ENCODE measurements around the gene PNPLA5. TPM values are rescaled to one million over a fixed set of nuclear protein-coding genes. Genes with fewer than 3 reads are reported as not detected.

PNPLA5 gene
- polyA plus RNA-seq, 1 donor from 2014 or later = not detected

GRCh38 chr22:43833286-43834240 is 58.2 kb downstream of the PNPLA5 start:
- Mint-ChIP-seq H3K36me3 (no peaks in the 10 kb centered on the region), H3K4me1 (no peaks in the 10 kb centered on the region), H3K4me3 (no peak overlapping the region), H3K9me3 (no peaks in the 10 kb centered on the region), H3K27me3 (peaks cover 10% of the 10 kb centered on the region), H3K27ac (no peak overlapping the region)

- Mint-ChIP-seq H3K4me3 (no peak overlapping the region), H3K27me3 (peaks cover 10% of the 10 kb centered on the region), H3K4me1 (no peaks in the 10 kb centered on the region), H3K9me3 (no peaks in the 10 kb centered on the region), H3K27ac (no peak overlapping the region), H3K36me3 (no peaks in the 10 kb centered on the region)
These were observed 59.2 kb downstream of the PNPLA5 start for GRCh38 chr22:43832393-43833265.

DNA sequence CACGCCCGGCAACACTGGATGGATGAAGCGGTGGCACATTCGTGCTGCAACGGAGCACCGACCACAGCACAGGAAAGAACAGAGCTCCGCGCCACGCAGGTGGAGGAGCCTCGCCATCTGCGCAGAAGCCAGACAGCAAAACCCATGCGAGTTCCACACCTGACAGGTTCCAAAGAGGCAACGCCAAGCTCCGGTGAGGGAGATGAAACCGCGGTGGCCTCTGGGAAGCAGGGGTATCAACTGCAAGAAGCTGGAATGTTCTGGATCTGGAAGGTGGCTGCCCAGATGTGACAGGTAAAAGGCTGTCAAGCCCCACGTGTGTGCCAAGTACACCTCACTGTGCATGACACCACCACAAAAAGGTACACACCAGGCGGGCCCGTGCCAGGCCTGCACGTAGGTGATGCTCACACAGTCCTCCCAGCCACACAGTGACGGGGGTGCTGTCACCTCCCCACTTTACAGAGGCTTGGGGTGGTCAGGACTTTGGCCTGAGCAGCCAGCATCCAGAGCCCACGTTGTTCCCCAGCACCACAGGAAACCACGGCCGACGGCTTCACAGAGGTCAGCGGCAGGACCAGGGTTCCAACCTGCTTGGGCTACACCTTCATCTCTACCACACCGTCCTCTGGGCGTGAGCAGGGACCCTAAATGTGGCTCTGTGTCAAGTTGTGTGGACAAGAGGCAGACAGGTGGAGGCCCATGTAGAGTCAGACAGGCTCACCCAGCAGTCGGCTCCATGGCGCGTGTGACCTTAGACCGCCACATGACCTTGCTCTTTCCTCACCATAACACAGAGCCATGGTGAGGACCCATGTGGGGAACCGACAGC is 60.0 kb downstream of the PNPLA5 start:
- Mint-ChIP-seq H3K4me3 (no peak overlapping the region), H3K27ac (no peak overlapping the region), H3K4me1 (no peaks in the 10 kb centered on the region), H3K36me3 (no peaks in the 10 kb centered on the region), H3K27me3 (peaks cover 9% of the 10 kb centered on the region), H3K9me3 (no peaks in the 10 kb centered on the region)

DNA sequence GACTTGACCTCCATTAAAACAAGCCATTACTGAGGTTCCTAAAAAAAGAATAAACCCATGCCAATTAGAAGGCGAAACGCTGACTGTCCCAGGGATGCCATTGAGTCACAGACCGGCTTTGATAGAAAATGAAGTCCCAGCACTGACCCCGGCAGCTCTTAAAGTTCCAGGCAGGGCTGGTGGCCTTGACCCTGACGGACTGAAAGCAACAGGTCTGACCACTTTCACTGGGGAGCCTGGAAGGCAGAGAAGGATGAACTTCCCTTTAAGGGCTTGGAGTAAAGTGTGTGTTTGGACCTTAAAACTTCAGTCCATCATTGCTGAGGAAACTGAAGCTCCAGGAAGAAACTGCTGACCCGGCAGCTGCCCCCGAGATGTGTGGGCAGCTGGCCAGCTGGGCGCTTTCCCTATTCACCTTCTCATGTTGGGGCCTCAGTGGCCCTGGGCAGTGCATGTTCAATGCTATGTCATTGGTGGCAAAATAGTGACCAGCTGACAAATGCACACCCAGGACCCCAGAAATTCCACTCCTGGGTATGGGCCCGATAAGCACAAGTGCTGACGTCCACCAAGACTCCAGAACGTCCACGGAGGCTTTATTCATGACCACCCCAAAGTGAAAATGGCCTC is 60.8 kb downstream of the PNPLA5 start:
- Mint-ChIP-seq H3K9me3 (no peaks in the 10 kb centered on the region), H3K36me3 (no peaks in the 10 kb centered on the region), H3K4me3 (no peak overlapping the region), H3K27ac (no peak overlapping the region), H3K27me3 (peaks cover 9% of the 10 kb centered on the region), H3K4me1 (no peaks in the 10 kb centered on the region)

DNA sequence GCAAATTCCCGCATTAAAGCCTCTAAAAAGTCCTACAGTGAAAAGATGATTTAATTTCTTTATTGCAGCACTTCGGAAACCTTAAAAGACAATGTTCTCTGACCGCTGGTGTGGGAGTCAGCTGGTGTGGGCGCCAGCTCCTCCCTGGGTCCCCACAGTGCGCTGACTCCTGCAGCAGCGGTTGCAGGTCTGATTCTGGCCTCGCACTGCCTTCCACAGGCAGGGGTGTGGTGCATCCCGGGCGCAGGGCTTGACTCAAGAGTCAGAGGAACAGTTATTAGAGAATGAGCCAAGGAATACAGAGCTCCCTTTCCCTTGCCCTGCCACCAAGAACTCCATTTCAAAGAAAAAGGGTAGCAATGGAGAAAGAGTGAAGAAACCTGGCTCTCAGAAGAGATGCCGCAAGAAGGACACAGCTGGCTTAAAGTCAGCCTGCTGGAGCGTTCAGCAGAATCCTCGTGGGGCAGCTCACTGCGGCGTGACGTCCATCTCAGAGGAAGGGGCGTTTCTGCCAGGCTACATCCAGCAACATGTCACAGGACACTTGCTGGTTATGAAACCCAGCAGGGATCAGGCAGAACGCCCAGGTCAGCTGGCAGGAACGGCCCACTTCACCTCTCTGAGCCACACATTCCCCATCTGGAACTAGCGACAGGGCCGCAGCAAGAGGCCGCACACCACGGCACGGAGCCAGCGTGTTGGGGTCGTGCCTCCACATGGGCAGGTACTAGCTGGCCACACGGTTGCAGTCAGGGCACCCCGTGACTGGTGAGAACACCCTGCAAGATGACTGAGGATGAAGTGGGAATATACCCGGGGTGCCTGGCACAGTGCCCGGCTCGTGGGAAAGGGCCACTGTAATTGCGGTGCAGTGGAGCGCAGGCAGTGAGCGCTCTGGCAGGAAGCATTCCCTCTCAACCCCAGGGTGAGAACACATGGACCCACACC is 61.6 kb downstream of the PNPLA5 start:
- H3K4me3 Mint-ChIP-seq = no peak overlapping the region
- H3K36me3 Mint-ChIP-seq = no peaks in the 10 kb centered on the region
- no peaks in the 10 kb centered on the region for H3K9me3 Mint-ChIP-seq
- no peaks in the 10 kb centered on the region for H3K4me1 Mint-ChIP-seq
- no peak overlapping the region for H3K27ac Mint-ChIP-seq
- peaks cover 4% of the 10 kb centered on the region for H3K27me3 Mint-ChIP-seq

Other genes with a start within 250 kb of the PNPLA5 start
- gene EFCAB6, start 79.7 kb downstream of the PNPLA5 start, polyA plus RNA-seq = not detected
- gene SULT4A1, start 29.5 kb downstream of the PNPLA5 start, polyA plus RNA-seq = not detected
- gene PNPLA3, start 31.8 kb upstream of the PNPLA5 start, polyA plus RNA-seq = not detected
- 79.5 TPM for gene SAMM50, start 63.4 kb upstream of the PNPLA5 start, polyA plus RNA-seq
- 22.8 TPM for gene PARVB, start 132.3 kb upstream of the PNPLA5 start, polyA plus RNA-seq

All from IgD-negative memory B cell (primary cell).